ENCODE measurements around the gene GGT1.
"Not testable (repeated sequence)": the region's sequence is repeated elsewhere in the genome, so short reads cannot be mapped to it uniquely, and the experiment has no call there.

Gene GGT1

DNA sequence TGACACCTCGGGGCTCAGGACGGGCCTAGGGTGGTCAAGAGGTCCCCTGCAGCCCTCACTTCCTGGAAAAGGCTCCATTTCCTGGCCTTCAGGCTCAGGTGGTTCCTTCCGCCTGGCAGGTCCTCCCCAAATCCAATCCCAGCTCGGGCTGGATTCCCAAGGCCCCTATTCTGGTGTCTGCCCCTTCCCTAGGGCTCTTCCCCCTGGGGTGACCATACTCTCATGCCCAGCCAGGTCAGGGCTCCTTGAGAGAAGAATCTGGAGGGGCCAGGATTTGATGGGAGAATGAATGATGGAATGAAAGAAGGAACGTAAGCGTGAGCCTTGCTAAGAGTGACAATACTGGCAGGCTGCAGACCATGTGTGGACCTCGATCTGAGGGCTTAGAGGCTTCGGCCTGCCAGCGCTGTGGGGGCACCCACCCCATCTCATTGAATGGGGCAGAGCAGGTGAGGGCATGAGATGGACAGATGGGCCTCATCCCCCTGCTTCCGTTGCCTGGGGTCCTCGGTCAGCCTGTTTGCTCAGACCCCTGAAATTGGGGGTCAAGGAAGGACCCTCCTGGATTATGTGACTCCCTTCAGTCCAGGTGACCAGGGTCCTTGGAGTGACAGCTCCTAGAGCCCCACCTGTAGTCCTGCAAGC is 766 bp upstream of the GGT1 start:
- Mint-ChIP-seq H3K4me1 (peaks cover 34% of the 10 kb centered on the region), H3K27ac (peak overlapping the region; percentile 85)
- not testable (repeated sequence) for H3K9me3 Mint-ChIP-seq; H3K36me3 Mint-ChIP-seq; DNase-seq (ENCODE audit: low spot score in 2 of 2); ATAC-seq; H3K4me3 Mint-ChIP-seq

DNA sequence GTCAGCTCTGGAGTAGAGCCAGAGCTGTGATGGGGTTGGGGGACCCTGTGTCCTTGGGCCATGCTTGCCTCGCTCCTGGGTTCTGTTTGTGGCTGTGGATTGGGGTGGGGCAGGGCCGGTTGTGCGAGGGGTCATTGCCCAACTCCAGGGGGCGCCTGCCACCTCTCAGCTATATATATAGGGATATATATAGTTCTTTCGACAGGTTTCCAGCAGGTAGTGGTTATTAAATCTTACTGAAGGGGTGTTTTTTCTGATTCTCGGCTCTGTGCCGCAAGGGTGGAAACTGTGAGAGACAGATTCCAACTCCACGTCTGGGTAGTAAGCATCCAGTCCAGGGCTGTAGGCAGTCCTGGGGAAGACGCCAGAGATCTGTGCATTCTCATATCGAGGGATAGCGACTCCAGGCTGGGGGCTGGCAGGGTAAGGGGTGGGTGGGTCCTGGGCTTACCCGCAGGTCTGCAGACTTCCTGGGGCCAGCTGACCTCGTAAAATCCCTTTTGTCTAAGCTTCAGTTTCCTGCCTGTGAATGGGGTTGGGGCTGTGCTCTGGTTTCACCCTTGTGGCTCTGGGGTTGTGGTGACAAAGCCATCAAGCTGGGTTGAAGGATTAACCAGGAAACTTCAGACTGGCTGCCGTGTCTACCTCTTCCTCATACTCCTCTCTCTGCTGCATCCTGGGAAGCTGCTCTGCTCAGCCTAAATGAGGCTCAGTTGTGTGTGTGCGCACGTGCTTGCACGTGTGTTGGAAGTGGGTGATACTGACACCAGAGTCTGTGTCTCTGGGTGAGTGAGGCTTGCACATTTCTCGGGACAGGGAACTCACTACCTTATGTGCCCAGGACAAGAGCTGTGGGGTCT is 1.0 kb downstream of the GGT1 start:
- not testable (repeated sequence) for H3K36me3 Mint-ChIP-seq, H3K9me3 Mint-ChIP-seq
- peak in 1 of 2 donors; percentile 64 for DNase-seq (ENCODE audit: low spot score in 2 of 2)
- peak overlapping the region; percentile 66 for H3K4me3 Mint-ChIP-seq
- H3K4me1 Mint-ChIP-seq: peaks cover 43% of the 10 kb centered on the region
- ATAC-seq: peak; percentile 45
- H3K27ac Mint-ChIP-seq: peak overlapping the region; percentile 87

DNA sequence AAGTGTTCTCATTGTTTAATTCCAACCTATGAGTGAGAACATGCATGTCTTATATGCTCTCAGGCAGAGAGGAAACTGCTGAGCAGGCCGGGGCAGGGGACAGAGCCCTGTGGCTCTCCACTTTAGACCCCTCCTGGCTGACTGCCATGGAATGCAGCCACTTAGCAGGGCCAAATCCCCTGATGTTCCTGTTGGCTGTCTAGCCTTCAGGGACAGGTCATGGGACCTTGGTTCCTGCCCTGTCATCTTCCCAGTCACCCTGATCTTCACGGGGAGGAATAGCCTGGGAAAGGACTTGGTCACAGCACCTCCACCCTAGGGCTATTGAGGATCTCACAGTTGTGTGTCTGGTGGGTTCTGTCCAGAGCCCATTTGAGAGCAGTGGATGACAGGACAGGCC is 3.3 kb downstream of the GGT1 start:
- not testable (repeated sequence) for ATAC-seq; DNase-seq (ENCODE audit: low spot score in 2 of 2); H3K4me3 Mint-ChIP-seq; H3K9me3 Mint-ChIP-seq
- Mint-ChIP-seq H3K36me3 (peaks cover 13% of the 10 kb centered on the region), H3K4me1 (peaks cover 47% of the 10 kb centered on the region), H3K27ac (peak overlapping the region; percentile 86)

DNA sequence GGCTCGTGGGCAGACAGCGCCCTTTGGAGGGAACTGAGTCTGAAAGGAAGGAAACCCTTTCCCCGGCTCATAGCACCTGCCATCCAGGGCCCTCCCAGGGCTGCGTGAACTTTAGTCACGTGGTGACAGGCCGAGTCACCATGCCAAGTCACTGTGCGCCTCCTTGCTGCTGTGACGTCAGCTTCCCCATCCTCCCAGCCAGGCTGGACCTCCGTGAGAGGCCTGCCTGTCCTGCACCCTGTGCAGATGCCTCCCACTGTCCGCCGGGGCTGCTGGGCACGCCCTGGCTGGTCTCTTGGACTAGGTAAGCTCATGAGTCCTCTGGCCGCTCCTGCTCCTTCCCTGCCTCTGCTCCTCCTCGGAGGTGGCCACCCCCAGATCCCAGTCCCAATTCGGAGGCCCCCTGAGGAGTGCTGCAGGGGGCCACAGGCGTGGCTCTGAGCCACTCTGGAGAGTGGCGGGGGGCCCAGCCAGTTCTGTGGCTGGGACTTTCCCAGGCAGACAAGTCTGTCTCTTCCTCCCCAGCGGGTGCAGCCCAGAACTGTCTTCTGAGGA is 4.5 kb downstream of the GGT1 start:
- DNase-seq (ENCODE audit: low spot score in 2 of 2): peak; percentile 34 to 73
- Mint-ChIP-seq H3K27ac (peak overlapping the region; percentile 100), H3K36me3 (peaks cover 17% of the 10 kb centered on the region), H3K4me1 (peaks cover 39% of the 10 kb centered on the region), H3K4me3 (peak overlapping the region; percentile 99)
- ATAC-seq: peak; percentile 94
- not testable (repeated sequence) for H3K9me3 Mint-ChIP-seq

DNA sequence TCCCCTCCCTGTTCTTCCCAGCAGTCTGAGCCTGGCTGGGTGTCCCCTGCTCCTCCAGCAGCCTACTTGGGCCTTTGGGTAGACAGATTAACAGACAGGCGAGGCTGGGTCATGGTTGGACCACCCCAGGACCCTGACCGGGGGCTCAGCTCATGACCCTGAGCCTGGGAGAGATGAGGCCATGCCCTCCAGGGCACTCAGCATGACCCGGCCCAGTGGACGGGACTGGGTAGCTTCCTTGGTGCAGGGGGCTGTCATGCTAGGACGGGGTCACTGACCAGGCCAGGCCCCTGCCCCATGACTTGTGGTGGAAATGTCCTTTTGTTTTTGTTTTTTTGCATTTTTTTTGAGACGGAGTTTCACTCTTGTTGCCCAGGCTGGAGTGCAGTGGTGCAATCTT is 5.3 kb downstream of the GGT1 start:
- peak overlapping the region; percentile 99 for H3K4me3 Mint-ChIP-seq
- ATAC-seq; H3K9me3 Mint-ChIP-seq; DNase-seq (ENCODE audit: low spot score in 2 of 2): not testable (repeated sequence)
- peak overlapping the region; percentile 100 for H3K27ac Mint-ChIP-seq
- H3K36me3 Mint-ChIP-seq: peaks cover 19% of the 10 kb centered on the region
- peaks cover 33% of the 10 kb centered on the region for H3K4me1 Mint-ChIP-seq

DNA sequence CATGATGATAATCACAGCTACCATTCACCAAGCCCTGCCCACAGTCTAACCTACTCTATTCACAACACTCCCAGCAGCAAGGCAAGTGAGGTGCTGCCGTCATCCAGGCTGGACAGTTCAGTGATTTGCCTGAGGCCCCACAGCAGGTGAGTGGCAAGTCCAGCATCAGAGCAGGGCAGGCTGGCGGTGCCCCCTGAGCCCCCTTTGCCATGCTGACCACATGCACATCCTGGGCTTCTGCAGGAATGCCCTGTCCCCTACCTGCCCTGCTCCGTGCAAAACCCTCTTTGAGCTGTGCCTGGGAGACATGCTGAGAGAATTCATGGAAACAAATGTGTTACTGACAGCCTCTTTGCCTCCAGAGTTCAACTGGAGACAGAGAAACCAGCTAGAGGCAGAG is 6.9 kb downstream of the GGT1 start:
- Mint-ChIP-seq H3K36me3 (peaks cover 30% of the 10 kb centered on the region), H3K4me1 (peaks cover 20% of the 10 kb centered on the region)
- DNase-seq (ENCODE audit: low spot score in 2 of 2); H3K9me3 Mint-ChIP-seq; ATAC-seq; H3K27ac Mint-ChIP-seq; H3K4me3 Mint-ChIP-seq: not testable (repeated sequence)

DNA sequence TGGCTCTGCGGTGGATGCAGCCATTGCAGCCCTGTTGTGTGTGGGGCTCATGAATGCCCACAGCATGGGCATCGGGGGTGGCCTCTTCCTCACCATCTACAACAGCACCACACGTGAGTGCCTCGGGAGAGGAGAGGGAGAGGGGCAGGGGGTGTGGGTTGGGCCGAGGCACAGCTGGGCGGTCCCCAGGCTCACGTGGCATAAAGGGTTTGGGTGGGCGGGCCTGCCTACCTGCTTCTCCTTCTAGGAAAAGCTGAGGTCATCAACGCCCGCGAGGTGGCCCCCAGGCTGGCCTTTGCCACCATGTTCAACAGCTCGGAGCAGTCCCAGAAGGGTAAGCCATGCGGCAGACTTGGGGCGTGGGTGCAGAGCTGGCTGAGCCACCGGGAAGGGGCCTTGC is 11.8 kb downstream of the GGT1 start:
- not testable (repeated sequence) for H3K4me3 Mint-ChIP-seq; H3K27ac Mint-ChIP-seq; H3K4me1 Mint-ChIP-seq; DNase-seq (ENCODE audit: low spot score in 2 of 2); ATAC-seq; H3K9me3 Mint-ChIP-seq
- H3K36me3 Mint-ChIP-seq: peaks cover 61% of the 10 kb centered on the region

DNA sequence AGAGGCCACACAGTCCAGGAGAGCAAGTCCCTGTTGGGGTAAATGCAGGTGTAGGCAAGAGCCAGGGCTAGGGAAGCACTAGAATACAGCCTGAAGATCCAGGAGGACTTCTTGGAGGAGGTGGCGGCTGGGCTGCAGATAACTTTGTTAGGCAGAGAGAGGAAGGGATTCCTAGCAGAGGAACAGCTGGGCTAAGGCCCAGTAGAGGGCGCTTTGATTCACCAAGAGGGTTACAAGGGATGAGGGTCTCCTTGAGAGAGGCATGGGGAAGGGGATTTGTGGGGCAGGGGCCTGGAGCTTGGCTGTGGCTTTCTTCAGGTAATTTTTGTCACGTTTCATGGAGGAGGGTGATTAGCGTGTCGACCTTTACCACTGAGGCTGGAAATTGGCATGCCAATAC is 18.3 kb downstream of the GGT1 start:
- Mint-ChIP-seq H3K27ac (peak overlapping the region; percentile 37), H3K36me3 (peaks cover 41% of the 10 kb centered on the region)
- not testable (repeated sequence) for H3K4me3 Mint-ChIP-seq; H3K4me1 Mint-ChIP-seq; H3K9me3 Mint-ChIP-seq; ATAC-seq; DNase-seq (ENCODE audit: low spot score in 2 of 2)

DNA sequence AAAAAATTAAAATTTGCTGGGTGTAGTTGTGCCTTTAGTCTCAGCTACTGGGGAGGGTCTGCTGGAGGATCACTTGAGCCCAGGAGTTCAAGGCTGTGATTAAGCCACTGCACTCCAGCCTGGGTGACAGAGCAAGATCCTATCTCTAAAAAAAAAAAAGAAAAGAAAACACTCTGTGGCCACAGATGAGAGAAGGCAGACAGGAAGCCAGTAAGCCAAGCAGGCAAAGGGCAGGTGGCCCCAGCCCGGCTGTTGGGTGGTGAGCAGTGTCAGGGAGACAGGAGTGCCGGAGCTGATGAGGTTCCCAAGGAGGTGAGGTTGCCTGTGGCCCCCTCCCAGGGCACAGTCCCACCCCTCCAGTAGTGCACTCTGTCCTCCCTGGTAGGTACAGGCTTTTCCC is 19.6 kb downstream of the GGT1 start:
- ATAC-seq; H3K9me3 Mint-ChIP-seq; H3K4me3 Mint-ChIP-seq; H3K4me1 Mint-ChIP-seq; DNase-seq (ENCODE audit: low spot score in 2 of 2); H3K27ac Mint-ChIP-seq: not testable (repeated sequence)
- peaks cover 37% of the 10 kb centered on the region for H3K36me3 Mint-ChIP-seq

DNA sequence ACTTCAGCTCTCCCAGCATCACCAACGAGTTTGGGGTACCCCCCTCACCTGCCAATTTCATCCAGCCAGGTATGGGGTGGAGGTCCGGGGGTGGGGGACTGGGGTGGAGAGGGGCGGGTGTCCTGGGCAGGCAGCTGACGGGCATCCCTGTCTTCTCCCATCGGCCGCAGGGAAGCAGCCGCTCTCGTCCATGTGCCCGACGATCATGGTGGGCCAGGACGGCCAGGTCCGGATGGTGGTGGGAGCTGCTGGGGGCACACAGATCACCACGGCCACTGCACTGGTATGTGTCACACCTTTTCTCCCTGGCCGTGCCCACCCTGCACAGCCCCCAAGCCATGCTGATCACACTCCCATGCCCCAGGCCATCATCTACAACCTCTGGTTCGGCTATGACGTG is 24.9 kb downstream of the GGT1 start:
- H3K4me1 Mint-ChIP-seq, H3K4me3 Mint-ChIP-seq: not testable (repeated sequence)

DNA sequence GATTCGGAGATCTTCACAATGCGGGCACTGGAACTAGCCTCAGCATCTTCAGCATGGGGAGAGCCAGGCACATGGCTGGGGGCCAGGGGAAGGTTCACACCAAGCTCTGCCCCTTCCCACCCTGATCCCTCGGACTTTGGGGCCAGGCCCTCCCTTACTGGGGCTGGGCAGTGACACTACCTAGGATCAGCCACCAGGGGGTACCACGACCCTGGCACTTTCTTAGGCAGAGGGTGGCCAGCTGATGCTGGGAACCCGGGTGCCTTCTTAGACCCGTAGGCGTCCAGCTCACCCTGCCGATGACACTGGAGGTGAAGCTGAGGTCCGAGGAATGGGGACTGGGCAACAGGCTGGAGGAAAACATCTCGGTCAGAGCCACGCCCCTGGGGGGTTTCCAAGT is 26.1 kb downstream of the GGT1 start:
- not testable (repeated sequence) for H3K36me3 Mint-ChIP-seq; H3K9me3 Mint-ChIP-seq; ATAC-seq; H3K27ac Mint-ChIP-seq; H3K4me3 Mint-ChIP-seq; DNase-seq (ENCODE audit: low spot score in 2 of 2)
- peaks cover 10% of the 10 kb centered on the region for H3K4me1 Mint-ChIP-seq

More for the DNA sequence above, 24.9 kb downstream of the GGT1 start:
- not testable (repeated sequence) for H3K9me3 Mint-ChIP-seq; DNase-seq (ENCODE audit: low spot score in 2 of 2); H3K27ac Mint-ChIP-seq; ATAC-seq; H3K36me3 Mint-ChIP-seq

DNA sequence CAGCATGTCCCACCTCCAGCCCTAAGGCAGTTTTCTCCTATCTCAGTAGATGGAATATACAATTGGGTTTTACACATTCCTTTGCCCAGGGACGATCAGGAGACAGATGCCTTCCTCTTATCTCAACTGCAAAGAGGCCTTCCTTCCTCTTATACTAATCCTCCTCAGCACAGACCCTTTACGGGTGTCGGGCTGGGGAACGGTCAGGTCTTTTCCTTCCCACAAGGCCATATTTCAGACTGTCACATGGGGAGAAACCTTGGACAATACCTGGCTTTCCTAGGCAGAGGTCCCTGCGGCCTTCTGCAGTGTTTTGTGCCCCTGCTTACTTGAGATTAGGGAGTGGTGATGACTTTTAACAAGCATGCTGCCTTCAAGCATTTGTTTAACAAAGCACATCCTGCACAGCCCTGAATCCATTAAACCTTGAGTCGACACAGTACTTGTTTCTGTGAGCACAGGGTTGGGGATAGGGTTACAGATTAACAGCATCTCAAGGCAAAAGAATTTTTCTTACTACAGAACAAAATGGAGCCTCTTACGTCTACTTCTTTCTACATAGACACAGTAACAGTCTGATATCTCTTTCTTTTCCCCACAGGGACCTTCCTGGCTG is 27.9 kb downstream of the GGT1 start:
- not testable (repeated sequence) for H3K9me3 Mint-ChIP-seq; ATAC-seq; H3K4me3 Mint-ChIP-seq; DNase-seq (ENCODE audit: low spot score in 2 of 2); H3K36me3 Mint-ChIP-seq
- H3K4me1 Mint-ChIP-seq: peaks cover 16% of the 10 kb centered on the region
- peak overlapping the region; percentile 32 for H3K27ac Mint-ChIP-seq

DNA sequence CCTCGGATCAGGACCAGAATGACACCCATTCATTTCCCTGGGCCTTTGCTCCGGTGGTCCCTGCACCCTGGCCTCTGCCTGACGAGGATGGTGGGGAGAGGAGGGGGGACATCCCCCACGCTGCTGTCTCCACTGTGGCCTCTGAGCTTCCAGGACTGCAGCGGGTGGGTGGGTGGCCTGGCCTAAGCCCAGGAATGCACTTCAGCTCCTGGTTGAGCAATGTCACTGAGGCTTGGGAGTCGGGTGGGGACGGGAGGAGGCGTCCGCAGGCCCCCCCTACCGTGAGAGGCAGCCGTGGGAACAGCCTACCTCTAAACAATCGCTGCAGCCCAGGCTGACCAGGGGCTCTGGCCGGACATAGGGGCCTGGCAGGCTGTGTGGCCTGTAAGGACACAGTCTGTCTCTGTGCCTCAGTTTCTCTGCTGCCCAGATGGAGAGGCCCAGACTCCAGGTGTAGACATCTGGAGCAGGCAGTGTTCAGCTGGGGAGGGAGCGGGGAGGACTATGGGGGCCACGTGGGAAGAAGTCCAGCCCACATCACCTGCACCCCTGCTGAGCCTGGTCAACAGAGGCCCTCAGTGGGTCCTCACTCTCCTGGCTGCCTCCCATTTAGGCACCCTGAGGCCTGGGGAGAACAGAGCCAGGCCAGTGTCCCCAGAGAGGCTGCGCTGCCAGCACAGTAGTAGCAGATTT is 28.6 kb downstream of the GGT1 start:
- H3K4me3 Mint-ChIP-seq; H3K36me3 Mint-ChIP-seq; H3K9me3 Mint-ChIP-seq; ATAC-seq; H3K27ac Mint-ChIP-seq; DNase-seq (ENCODE audit: low spot score in 2 of 2): not testable (repeated sequence)
- peaks cover 16% of the 10 kb centered on the region for H3K4me1 Mint-ChIP-seq

DNA sequence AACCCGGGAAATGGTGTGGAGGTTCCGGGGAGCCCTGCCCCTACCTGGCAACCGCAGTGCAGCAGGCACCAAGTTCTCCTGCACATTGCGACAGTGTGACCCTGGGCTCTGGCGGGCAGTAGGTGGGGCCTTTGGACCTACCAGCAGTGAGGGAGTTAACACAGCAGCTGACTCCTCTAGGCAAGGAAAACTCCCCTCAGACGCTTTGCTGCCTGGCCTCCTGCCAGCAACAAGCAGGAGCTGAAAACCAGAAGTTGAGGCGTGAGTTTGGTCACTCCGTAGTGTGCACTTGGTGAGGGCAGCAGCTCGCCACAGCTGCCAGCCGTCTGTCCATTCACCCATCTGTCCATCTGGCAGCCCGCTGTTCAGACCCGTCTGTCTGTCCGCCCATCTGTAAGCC is 29.6 kb downstream of the GGT1 start:
- H3K4me3 Mint-ChIP-seq; ATAC-seq; H3K9me3 Mint-ChIP-seq; DNase-seq (ENCODE audit: low spot score in 2 of 2); H3K27ac Mint-ChIP-seq; H3K36me3 Mint-ChIP-seq: not testable (repeated sequence)
- peaks cover 16% of the 10 kb centered on the region for H3K4me1 Mint-ChIP-seq
